H9 (cell line): ENCODE measurements around the gene SBK2. TPM values are rescaled to one million over a fixed set of nuclear protein-coding genes. Genes with fewer than 3 reads are reported as not detected.
A peak's percentile ranks its signal among the peaks of the same experiment; 100 is the strongest.

Experiments used
- DNase-seq: peaks from one replicate; pipeline ENCODE4 v3.0.0-alpha.2; 2017
- H2AFZ ChIP-seq: one replicate; pipeline ENCODE4 v1.6.1; 2013; ENCODE audit warnings: mild to moderate bottlenecking, low read length, control low read depth, moderate library complexity
- H2AK5ac ChIP-seq: 2 replicates; pipeline ENCODE4 v1.6.1; 2013; ENCODE audit warnings: low read length, control low read depth, mixed read lengths; ENCODE audit not compliant: insufficient read length
- H2BK120ac ChIP-seq: one replicate; pipeline ENCODE4 v1.6.1; 2013; ENCODE audit warnings: low read depth, mild to moderate bottlenecking, low read length, control low read depth, inconsistent platforms; ENCODE audit not compliant: poor library complexity, severe bottlenecking
- H2BK12ac ChIP-seq: 2 replicates; pipeline ENCODE4 v1.6.1; 2013; ENCODE audit warnings: low read length, control low read depth, mixed read lengths, low read depth; ENCODE audit not compliant: insufficient read length
- H2BK15ac ChIP-seq: 2 replicates; pipeline ENCODE4 v1.6.1; 2013; ENCODE audit warnings: low read depth, low read length, control low read depth
- H2BK20ac ChIP-seq: one replicate; pipeline ENCODE4 v1.6.1; 2013; ENCODE audit warnings: low read depth, mild to moderate bottlenecking, low read length, control low read depth, inconsistent platforms; ENCODE audit not compliant: poor library complexity, severe bottlenecking
- H2BK5ac ChIP-seq: 2 replicates; pipeline ENCODE4 v1.6.1; 2013; ENCODE audit warnings: low read length, control low read depth, mixed read lengths; ENCODE audit not compliant: insufficient read length
- H3K14ac ChIP-seq: 2 replicates; pipeline ENCODE4 v1.6.1; 2013; ENCODE audit warnings: low read length, control low read depth; ENCODE audit not compliant: insufficient read depth
- H3K18ac ChIP-seq: 2 replicates; pipeline ENCODE4 v1.6.1; 2013; ENCODE audit warnings: low read depth, mild to moderate bottlenecking, mixed read lengths, low read length, control low read depth; ENCODE audit not compliant: insufficient read length
- H3K23ac ChIP-seq: 2 replicates; pipeline ENCODE4 v1.6.1; 2013; ENCODE audit warnings: low read length, control low read depth, mixed read lengths, low read depth; ENCODE audit not compliant: insufficient read length
- H3K23me2 ChIP-seq: 2 replicates; pipeline ENCODE4 v1.6.1; 2013; ENCODE audit warnings: low read depth, mild to moderate bottlenecking, mixed read lengths, low read length, control low read depth; ENCODE audit not compliant: insufficient read length, poor library complexity, severe bottlenecking
- H3K27ac ChIP-seq: 2 replicates; pipeline ENCODE4 v1.5.1; 2013; ENCODE audit warnings: low read length, control low read depth, mixed read lengths, low read depth; ENCODE audit not compliant: insufficient read length
- H3K27me3 ChIP-seq: 2 replicates; pipeline ENCODE4 v1.6.1; 2013; ENCODE audit warnings: low read length, control low read depth, inconsistent platforms; ENCODE audit not compliant: insufficient read depth
- H3K4ac ChIP-seq: 2 replicates; pipeline ENCODE4 v1.6.1; 2013; ENCODE audit warnings: low read depth, mild to moderate bottlenecking, control low read depth, inconsistent platforms, low read length, moderate library complexity
- H3K4me1 ChIP-seq: 2 replicates; pipeline ENCODE4 v1.6.1; 2013; ENCODE audit warnings: low read length, control low read depth, inconsistent platforms; ENCODE audit not compliant: insufficient read depth
- H3K4me2 ChIP-seq: 2 replicates; pipeline ENCODE4 v1.6.1; 2013; ENCODE audit warnings: low read length, control low read depth, mixed read lengths; ENCODE audit not compliant: insufficient read length, insufficient read depth
- H3K56ac ChIP-seq: 2 replicates; pipeline ENCODE4 v1.6.1; 2013; ENCODE audit warnings: low read depth, mild to moderate bottlenecking, mixed read lengths, low read length, control low read depth; ENCODE audit not compliant: insufficient read length
- H3K79me1 ChIP-seq: 2 replicates; pipeline ENCODE4 v1.6.1; 2013; ENCODE audit warnings: low read depth, mild to moderate bottlenecking, moderate library complexity, low read length, control low read depth, inconsistent platforms; ENCODE audit not compliant: insufficient read depth, poor library complexity, severe bottlenecking
- H3K79me2 ChIP-seq: 2 replicates; pipeline ENCODE4 v1.6.1; 2013; ENCODE audit warnings: low read length, control low read depth, inconsistent platforms; ENCODE audit not compliant: insufficient read depth
- H3K9ac ChIP-seq: 2 replicates; pipeline ENCODE4 v1.6.1; 2013; ENCODE audit warnings: low read length, control low read depth, mixed read lengths; ENCODE audit not compliant: insufficient read length; ENCODE audit errors: extremely low read depth
- H3K9me3 ChIP-seq: one replicate; pipeline ENCODE4 v1.6.1; 2013; ENCODE audit warnings: low read depth, low read length, inconsistent platforms; ENCODE audit not compliant: control insufficient read depth
- H3T11ph ChIP-seq: one replicate; pipeline ENCODE4 v1.6.1; 2013; ENCODE audit warnings: mild to moderate bottlenecking, low read length, control low read depth, inconsistent platforms
- H4K20me1 ChIP-seq: one replicate; pipeline ENCODE4 v1.6.1; 2013; ENCODE audit not compliant: control insufficient read depth, insufficient read length, insufficient read depth
- H4K5ac ChIP-seq: 2 replicates; pipeline ENCODE4 v1.6.1; 2013; ENCODE audit warnings: low read depth, mild to moderate bottlenecking, mixed read lengths, low read length, control low read depth; ENCODE audit not compliant: insufficient read length
- H4K8ac ChIP-seq: replicated peaks from 2 replicates; pipeline ENCODE4 v1.6.1; 2013; ENCODE audit warnings: low read length, control low read depth, mixed read lengths, low read depth; ENCODE audit not compliant: insufficient read length
- H4K91ac ChIP-seq: 2 replicates; pipeline ENCODE4 v1.6.1; 2013; ENCODE audit warnings: low read depth, mild to moderate bottlenecking, moderate library complexity, mixed read lengths, low read length, control low read depth; ENCODE audit not compliant: insufficient read length
- H3K27ac Mint-ChIP-seq, 3 experiments: 2 replicates in 2 of 3; 3 replicates in 1 of 3; pipeline ENCODE4 v1.8.0; 2020 to 2021; ENCODE audit warnings: mixed read lengths in 3 of 3, mild to moderate bottlenecking in 1 of 3, moderate library complexity in 1 of 3
- H3K27me3 Mint-ChIP-seq: 2 replicates; pipeline ENCODE4 v1.8.0; 2021; ENCODE audit warnings: low read depth, mild to moderate bottlenecking, moderate library complexity, mixed read lengths
- H3K36me3 Mint-ChIP-seq, 3 experiments: 2 replicates in 2 of 3; 3 replicates in 1 of 3; pipeline ENCODE4 v1.8.0; 2020 to 2021; ENCODE audit warnings: low read depth in 3 of 3, mixed read lengths in 3 of 3; ENCODE audit not compliant: insufficient read depth in 1 of 3
- H3K4me1 Mint-ChIP-seq, 2 experiments: 2 replicates each; pipeline ENCODE4 v1.8.0; 2020; ENCODE audit warnings: mixed read lengths in 2 of 2
- H3K4me3 Mint-ChIP-seq, 2 experiments: 2 replicates in 1 of 2; 3 replicates in 1 of 2; pipeline ENCODE4 v1.8.0; 2020 to 2021; ENCODE audit warnings: mild to moderate bottlenecking in 2 of 2, mixed read lengths in 2 of 2, moderate library complexity in 1 of 2
- H3K9me3 Mint-ChIP-seq, 2 experiments: 2 replicates in 1 of 2; 3 replicates in 1 of 2; pipeline ENCODE4 v1.8.0; 2020; ENCODE audit warnings: mild to moderate bottlenecking in 2 of 2, mixed read lengths in 2 of 2, moderate library complexity in 1 of 2
- CTCF ChIP-seq: fragments of 200-600 bp; sonication (generic); conservative IDR thresholded peaks from 3 replicates; pipeline ENCODE4 v1.8.0; 2021; ENCODE audit warnings: antibody characterized with exemption, mild to moderate bottlenecking
- WGBS: extraction: QIAGEN DNeasy Blood & Tissue Kit; methylation state at CpG from one replicate; pipeline ENCODE4 v1.1.7; 2013; ENCODE audit warnings: missing lambda C conversion rate, low lambda C conversion rate, mixed read lengths; ENCODE audit not compliant: insufficient read length; ENCODE audit errors: extremely low coverage; 5-methylcytosine and 5-hydroxymethylcytosine counted together
- total RNA-seq: library from RNA; stranded (reverse); gene quantifications from 2 replicates; pipeline ENCODE4 v1.2.1, GENCODE V29; 2021

Gene SBK2
- total RNA-seq, 1 experiment from 2014 or later: 2.8 TPM

- H4K91ac ChIP-seq: no peak overlapping the region
- H3K9ac ChIP-seq: peak overlapping the region; percentile 20
- no peak overlapping the region for H3K4ac ChIP-seq
- peak overlapping the region; percentile 0 for H3K4me2 ChIP-seq
- H2BK15ac ChIP-seq: no peak overlapping the region
- DNase-seq: no peak
- H2BK20ac ChIP-seq: no peak overlapping the region
- H3K27ac ChIP-seq: no peak overlapping the region
- no peak overlapping the region for H2BK12ac ChIP-seq
- H3K9me3 ChIP-seq: no peaks in the 10 kb centered on the region
- no peak overlapping the region for H3K18ac ChIP-seq
- Mint-ChIP-seq H3K4me3 (peak overlapping the region in 1 of 2 experiments; percentile 43; a peak in 2 of 5 replicates), H3K27ac (no peak overlapping the region; a peak in 1 of 7 replicates), H3K27me3 (peaks cover 2% of the 10 kb centered on the region), H3K9me3 (no peaks in the 10 kb centered on the region; a peak in 1 of 5 replicates), H3K36me3 (no peaks in the 10 kb centered on the region), H3K4me1 (peaks cover 33 to 46% of the 10 kb centered on the region in 2 experiments)
- H3K4me1 ChIP-seq: peaks cover 8% of the 10 kb centered on the region; the same call in 1 of the 2 replicates
- no peaks in the 10 kb centered on the region for H3K79me1 ChIP-seq
- H3K56ac ChIP-seq: no peak overlapping the region
- no peaks in the 10 kb centered on the region for H3K27me3 ChIP-seq
- H2AK5ac ChIP-seq: no peak overlapping the region
- no peak for TF ChIP-seq CTCF
- no peak overlapping the region for H4K8ac ChIP-seq
- peak overlapping the region; percentile 9 for H2AFZ ChIP-seq
- H3K79me2 ChIP-seq: no peaks in the 10 kb centered on the region
- H4K5ac ChIP-seq: no peak overlapping the region
- H3K23ac ChIP-seq: no peak overlapping the region
- no peak overlapping the region for H3K14ac ChIP-seq
- no CpG with 5 or more reads among the region's 13 CpGs for WGBS
- no peak overlapping the region for H2BK120ac ChIP-seq
- no peaks in the 10 kb centered on the region for H4K20me1 ChIP-seq
- H3T11ph ChIP-seq: no peak overlapping the region
- H3K23me2 ChIP-seq: peaks cover 7% of the 10 kb centered on the region
- no peak overlapping the region for H2BK5ac ChIP-seq
These were observed 16.6 kb upstream of the SBK2 start for GRCh38 chr19:55553217-55554182.
